HG03025 (cell line): ENCODE results near the gene CYP2A6.
A peak's percentile ranks its signal among the peaks of the same experiment; 100 is the strongest.

Source experiments
- ATAC-seq: cut with Tn5 transposase; IDR thresholded peaks from one replicate; pipeline ENCODE4 v1.9.1; 2021; ENCODE audit warnings: mild to moderate bottlenecking, moderate library complexity; ENCODE audit not compliant: unreplicated experiment, low FRiP score

Gene CYP2A6

GRCh38 chr19:40804783-40805242 lies 45.4 kb downstream of the CYP2A6 start:
- no peak for ATAC-seq

GRCh38 chr19:40803857-40804782 lies 46.1 kb downstream of the CYP2A6 start:
- ATAC-seq, result no peak

GRCh38 chr19:40803170-40803856 lies 46.9 kb downstream of the CYP2A6 start:
- ATAC-seq, result no peak

- ATAC-seq, result no peak
Measured at GRCh38 chr19:40802300-40803169, 47.7 kb downstream of the CYP2A6 start.

GRCh38 chr19:40801426-40802299 lies 48.6 kb downstream of the CYP2A6 start:
- no peak for ATAC-seq

- ATAC-seq, result no peak
Measured at GRCh38 chr19:40800997-40801377, 49.3 kb downstream of the CYP2A6 start.

- ATAC-seq, result no peak
Measured at GRCh38 chr19:40800339-40800996, 49.8 kb downstream of the CYP2A6 start.

GRCh38 chr19:40799558-40800338 lies 50.5 kb downstream of the CYP2A6 start:
- ATAC-seq, result no peak

GRCh38 chr19:40798683-40799557 lies 51.3 kb downstream of the CYP2A6 start, which contains the start of gene EGLN2:
TSS of gene EGLN2 (plus strand) at chr19:40799191. CDS start at chr19:40800573, 1,382 bp downstream.
- ATAC-seq, result peak; percentile 69

- peak; percentile 9 for ATAC-seq
Measured at GRCh38 chr19:40797963-40798682, 52.1 kb downstream of the CYP2A6 start.

- ATAC-seq, result no peak
Measured at GRCh38 chr19:40797166-40797962, 52.9 kb downstream of the CYP2A6 start.
